ES-I3 (cell line): ENCODE measurements around the gene BEX2.
"Not testable (repeated sequence)": the region's sequence is repeated elsewhere in the genome, so short reads cannot be mapped to it uniquely, and the experiment has no call there.

Source experiments
- H3K36me3 ChIP-seq: 2 replicates; pipeline ENCODE4 v1.6.1; 2013; ENCODE audit warnings: mild to moderate bottlenecking, low read length, control low read depth, moderate library complexity; ENCODE audit not compliant: insufficient read depth
- H3K4me1 ChIP-seq: 2 replicates; pipeline ENCODE4 v1.6.1; 2013; ENCODE audit warnings: mild to moderate bottlenecking, control low read depth, low read length; ENCODE audit not compliant: insufficient read depth
- H3K9ac ChIP-seq: 2 replicates; pipeline ENCODE4 v1.6.1; 2013; ENCODE audit warnings: low read depth, mild to moderate bottlenecking, low read length, moderate library complexity
- H3K9me3 ChIP-seq: 2 replicates; pipeline ENCODE4 v1.6.1; 2013; ENCODE audit warnings: mild to moderate bottlenecking, low read length, moderate library complexity; ENCODE audit not compliant: control insufficient read depth, insufficient read depth

Gene BEX2

DNA sequence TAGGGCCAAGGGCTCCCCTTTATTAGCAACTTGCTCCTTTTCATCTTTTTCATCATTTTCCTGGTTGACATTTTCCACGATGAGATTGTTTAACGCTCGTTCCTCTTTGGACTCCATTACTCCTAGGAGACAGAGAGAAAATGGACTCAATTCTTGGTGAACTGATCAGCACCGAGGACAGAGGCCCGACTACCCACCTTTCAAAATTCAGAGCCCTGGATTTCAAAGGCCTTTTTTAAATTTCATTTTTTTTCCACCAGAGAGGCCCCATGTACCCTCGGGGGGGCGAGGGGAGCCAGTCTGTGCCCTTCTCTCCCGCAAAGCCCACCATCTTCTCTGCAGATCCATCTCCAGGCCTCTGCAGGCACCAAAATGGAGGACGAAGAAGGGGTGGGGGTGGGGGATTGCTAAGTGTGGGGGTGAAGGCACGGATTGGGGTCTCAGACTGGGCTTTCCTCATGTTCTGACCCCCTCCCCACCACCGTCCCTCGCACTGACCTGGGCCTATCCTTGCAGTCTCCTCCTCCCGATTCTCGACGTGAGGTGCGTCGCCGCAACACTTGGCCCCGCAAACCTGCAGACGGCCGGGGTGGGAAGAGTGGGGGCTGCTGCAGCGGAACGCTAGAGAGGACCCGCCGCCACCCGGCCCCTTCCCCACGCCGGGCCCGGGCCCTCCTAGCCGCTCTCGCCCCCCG is 783 bp downstream of the BEX2 start:
- H3K9me3 ChIP-seq, result no peaks in the 10 kb centered on the region
- peaks cover 4% of the 10 kb centered on the region for H3K36me3 ChIP-seq
- H3K4me1 ChIP-seq, result no peaks in the 10 kb centered on the region
- peak overlapping the region; percentile 92 for H3K9ac ChIP-seq

DNA sequence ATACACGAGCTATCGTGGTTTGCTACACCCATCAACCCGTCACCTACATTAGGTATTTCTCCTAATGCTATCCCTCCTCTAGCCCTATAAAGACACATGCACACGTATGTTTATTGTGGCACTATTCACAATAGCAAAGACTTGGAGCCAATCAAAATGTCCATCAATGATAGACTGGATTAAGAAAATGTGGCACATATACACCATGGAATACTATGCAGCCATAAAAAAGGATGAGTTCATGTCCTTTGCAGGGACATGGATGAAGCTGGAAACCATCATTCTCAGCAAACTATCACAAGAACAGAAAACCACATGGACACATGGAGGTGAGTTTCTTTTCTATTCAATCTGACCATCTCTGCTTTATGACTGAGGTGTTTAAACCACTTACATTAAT is 5.1 kb downstream of the BEX2 start:
- not testable (repeated sequence) for H3K4me1 ChIP-seq, H3K9me3 ChIP-seq, H3K9ac ChIP-seq, H3K36me3 ChIP-seq

DNA sequence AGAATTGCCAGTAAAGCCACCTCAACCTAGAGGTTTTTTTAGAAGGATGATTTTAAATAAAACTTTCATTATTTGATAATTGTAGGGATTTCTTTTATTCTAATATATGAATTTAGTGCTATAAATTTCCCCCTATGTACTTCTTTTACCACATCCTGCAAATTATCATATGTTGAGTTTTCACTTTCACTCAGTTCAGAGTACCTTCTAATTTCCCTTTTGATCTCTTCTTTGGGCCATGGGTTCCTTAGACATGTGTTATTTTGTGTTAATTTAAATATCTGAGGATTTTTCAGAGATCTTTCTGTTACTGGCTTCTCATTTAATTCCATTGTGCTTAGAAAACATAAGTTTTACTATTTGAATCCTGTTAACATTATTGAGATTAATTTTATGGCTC is 6.1 kb downstream of the BEX2 start:
- no peaks in the 10 kb centered on the region for H3K4me1 ChIP-seq
- no peak overlapping the region for H3K9ac ChIP-seq
- H3K9me3 ChIP-seq, result no peaks in the 10 kb centered on the region; the same call in 1 of the 2 replicates
- H3K36me3 ChIP-seq, result peaks cover 4% of the 10 kb centered on the region

DNA sequence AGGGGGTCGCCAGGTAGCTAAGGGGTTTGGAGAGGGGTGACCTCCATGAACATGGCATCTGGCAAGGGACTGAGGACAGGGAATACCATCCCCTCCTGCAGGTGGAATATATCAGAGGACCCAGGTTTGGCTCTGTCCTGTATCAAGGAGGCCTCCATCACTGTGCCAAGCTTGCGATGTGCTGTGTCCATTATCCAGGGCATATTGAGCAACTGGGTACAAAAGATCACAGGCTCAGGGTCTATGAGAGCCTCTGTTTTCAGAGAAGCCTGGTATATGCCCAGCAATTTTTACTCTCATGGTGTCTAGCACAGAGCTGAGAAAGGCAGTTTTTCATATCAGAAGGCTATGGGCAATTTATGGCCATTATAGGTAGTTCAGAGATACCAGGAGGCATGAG is 17.7 kb downstream of the BEX2 start:
- Histone ChIP-seq H3K36me3 (no peaks in the 10 kb centered on the region), H3K9ac (no peak overlapping the region), H3K9me3 (no peaks in the 10 kb centered on the region; the same call in 1 of the 2 replicates), H3K4me1 (peaks cover 9% of the 10 kb centered on the region)

DNA sequence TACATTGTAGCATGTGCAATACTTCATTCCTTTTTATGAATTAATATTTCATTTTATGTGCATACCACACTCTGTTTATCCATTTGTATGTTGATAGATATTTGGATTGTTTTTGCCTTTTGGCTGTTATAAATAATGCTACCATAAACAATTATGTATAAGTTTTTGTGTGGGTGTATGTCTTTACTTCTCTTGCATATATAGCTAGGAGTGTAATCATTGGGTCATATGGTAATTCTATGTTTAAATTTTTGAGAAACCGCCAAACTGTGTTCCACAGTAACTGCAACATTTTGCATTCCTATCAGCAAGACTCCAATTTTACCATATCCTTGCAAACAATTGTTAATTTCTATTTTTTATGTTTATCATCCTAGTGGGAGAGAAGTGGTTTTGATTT is 31.2 kb downstream of the BEX2 start:
- Histone ChIP-seq H3K9me3 (no peaks in the 10 kb centered on the region; the same call in 1 of the 2 replicates), H3K36me3 (no peaks in the 10 kb centered on the region), H3K9ac (no peak overlapping the region), H3K4me1 (peaks cover 4% of the 10 kb centered on the region)

DNA sequence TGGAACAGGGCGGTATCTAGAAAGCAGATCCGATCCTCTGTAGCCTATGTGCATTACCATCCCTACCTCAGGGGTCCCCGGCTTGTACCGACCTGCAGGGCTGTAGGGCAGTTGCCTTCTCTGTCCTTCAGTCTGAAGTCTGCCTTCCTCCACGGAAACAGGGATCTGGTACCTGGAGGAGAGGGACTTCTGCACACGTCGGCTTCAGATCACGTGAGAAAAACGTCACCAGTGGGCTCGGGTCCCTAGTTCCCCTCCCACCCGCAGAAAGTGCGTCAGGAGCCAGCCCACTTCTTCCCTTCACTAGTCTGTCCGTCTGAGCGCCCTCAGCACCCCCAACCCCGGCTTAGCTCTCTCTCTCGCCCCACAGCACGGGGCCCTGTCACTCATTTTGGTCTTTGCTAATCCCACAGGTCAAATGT is 34.2 kb downstream of the BEX2 start, which contains the start of gene TCEAL5:
TCEAL5 (minus strand) TSS at position 170 of the 422 bp plus-strand sequence. CDS start 2,187 bp downstream, outside the sequence.
- peaks cover 4% of the 10 kb centered on the region for H3K4me1 ChIP-seq
- no peaks in the 10 kb centered on the region; the same call in 1 of the 2 replicates for H3K9me3 ChIP-seq
- H3K36me3 ChIP-seq, result no peaks in the 10 kb centered on the region
- peak within 1 kb of the TSS; percentile 43; the same call in 1 of the 2 replicates for H3K9ac ChIP-seq

DNA sequence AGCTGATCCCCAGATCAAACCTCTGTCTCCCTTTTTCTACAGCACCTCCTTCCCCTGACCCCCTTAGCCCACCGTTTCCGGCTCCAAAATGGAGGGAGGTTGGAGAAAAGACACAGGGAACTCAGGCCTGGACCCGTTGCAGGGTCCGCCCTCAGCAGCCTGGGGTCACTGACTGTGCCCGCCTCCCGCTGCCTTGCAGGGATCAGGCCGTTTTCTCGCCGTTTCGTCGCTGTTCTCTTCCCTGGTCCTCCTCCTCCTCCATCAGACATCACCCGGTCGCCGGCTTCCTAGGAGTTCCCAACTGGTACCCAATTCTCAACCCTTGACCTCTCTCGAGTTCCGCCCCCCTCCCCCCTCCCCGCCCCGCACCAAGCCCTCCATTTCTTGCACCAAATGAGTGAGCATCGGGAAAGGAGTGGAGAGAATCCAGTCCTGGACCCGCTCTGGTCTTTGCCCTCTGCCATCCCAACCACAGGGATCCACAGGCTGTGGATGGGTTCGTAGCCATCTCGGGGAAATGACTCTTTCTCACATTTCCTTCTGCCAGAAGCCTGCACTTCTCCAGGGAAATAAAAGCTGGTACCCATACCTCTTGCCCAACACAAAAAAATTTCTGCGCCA is 34.7 kb downstream of the BEX2 start:
- peak overlapping the region; percentile 43; the same call in 1 of the 2 replicates for H3K9ac ChIP-seq

DNA sequence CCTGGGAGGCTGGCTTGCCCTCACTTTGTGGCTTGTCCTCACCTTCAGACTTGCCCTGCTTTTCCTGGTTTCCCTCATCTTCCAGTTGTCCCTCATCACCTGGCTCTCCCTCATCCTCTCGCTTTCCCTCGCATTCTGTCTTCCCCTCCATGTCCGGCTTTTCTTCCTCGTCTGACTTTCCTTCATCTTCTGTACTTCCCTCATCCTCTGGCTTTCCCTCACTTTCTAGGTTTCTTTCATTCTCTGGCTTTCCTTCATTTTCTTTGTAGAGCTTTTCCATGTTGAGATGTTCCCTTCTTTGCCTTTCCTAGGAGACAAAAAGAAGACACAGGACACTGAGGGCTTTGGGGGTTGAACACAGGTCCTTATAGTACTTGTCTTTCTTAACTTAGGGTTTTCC is 36.5 kb downstream of the BEX2 start:
- no peak overlapping the region for H3K9ac ChIP-seq
- no peaks in the 10 kb centered on the region for H3K36me3 ChIP-seq
- peaks cover 4% of the 10 kb centered on the region for H3K4me1 ChIP-seq
- H3K9me3 ChIP-seq, result no peaks in the 10 kb centered on the region

More for the DNA sequence above, 34.7 kb downstream of the BEX2 start:
- Histone ChIP-seq H3K36me3 (no peaks in the 10 kb centered on the region), H3K4me1 (peaks cover 4% of the 10 kb centered on the region), H3K9me3 (no peaks in the 10 kb centered on the region)
